Measurements from ENCODE around the gene EFCAB10.

The EFCAB10 gene

GRCh38 chr7:105581066-105581811 lies at the start of gene EFCAB10:
EFCAB10 (minus strand) TSS chr7:105581493; CDS start chr7:105581463, 30 bp downstream.
- no peaks in the 10 kb centered on the region for H3K9me3 ChIP-seq (ENCODE audit: severe bottlenecking)
- TF ChIP-seq CTCF (IDR thresholded peaks at IDR 0.05; ENCODE audit: low read depth, low read length) = no peak
- no peaks in the 10 kb centered on the region for H3K36me3 ChIP-seq
- no peak within 1 kb of the TSS for H3K27ac ChIP-seq
- peak; percentile 89 for DNase-seq
- no peaks in the 10 kb centered on the region for H3K27me3 ChIP-seq (ENCODE audit: insufficient read depth, low read depth, severe bottlenecking)
- H3K4me3 ChIP-seq (ENCODE audit: low read depth, low read length) = peak within 1 kb of the TSS; percentile 56

- H3K4me3 ChIP-seq (ENCODE audit: low read depth, low read length) = no peak overlapping the region
- DNase-seq = no peak
Observed at GRCh38 chr7:105625986-105626385, 44.7 kb upstream of the EFCAB10 start.

GRCh38 chr7:105623906-105624305 lies 42.6 kb upstream of the EFCAB10 start:
- H3K9me3 ChIP-seq (ENCODE audit: severe bottlenecking) = peaks cover 3% of the 10 kb centered on the region
- no peak overlapping the region for H3K4me3 ChIP-seq (ENCODE audit: low read depth, low read length)
- H3K36me3 ChIP-seq = peaks cover 4% of the 10 kb centered on the region
- H3K27ac ChIP-seq = no peak overlapping the region
- TF ChIP-seq CTCF (IDR thresholded peaks at IDR 0.05; ENCODE audit: low read depth, low read length) = no peak
- DNase-seq = no peak
- no peaks in the 10 kb centered on the region for H3K27me3 ChIP-seq (ENCODE audit: insufficient read depth, low read depth, severe bottlenecking)

More at GRCh38 chr7:105625986-105626385, 44.7 kb upstream of the EFCAB10 start:
- Histone ChIP-seq H3K27ac (no peak overlapping the region), H3K36me3 (peaks cover 4% of the 10 kb centered on the region), H3K27me3 (ENCODE audit: insufficient read depth, low read depth, severe bottlenecking) (no peaks in the 10 kb centered on the region), H3K9me3 (ENCODE audit: severe bottlenecking) (peaks cover 3% of the 10 kb centered on the region)
- TF ChIP-seq CTCF (IDR thresholded peaks at IDR 0.05; ENCODE audit: low read depth, low read length) = no peak

GRCh38 chr7:105623378-105623777 lies 42.1 kb upstream of the EFCAB10 start:
- Histone ChIP-seq H3K4me3 (ENCODE audit: low read depth, low read length) (no peak overlapping the region), H3K9me3 (ENCODE audit: severe bottlenecking) (peaks cover 3% of the 10 kb centered on the region), H3K27ac (no peak overlapping the region), H3K27me3 (ENCODE audit: insufficient read depth, low read depth, severe bottlenecking) (no peaks in the 10 kb centered on the region), H3K36me3 (peaks cover 4% of the 10 kb centered on the region)
- TF ChIP-seq CTCF (IDR thresholded peaks at IDR 0.05; ENCODE audit: low read depth, low read length) = no peak
- peak; percentile 33 for DNase-seq

GRCh38 chr7:105622106-105622731 lies 40.9 kb upstream of the EFCAB10 start:
- peaks cover 3% of the 10 kb centered on the region for H3K9me3 ChIP-seq (ENCODE audit: severe bottlenecking)
- H3K4me3 ChIP-seq (ENCODE audit: low read depth, low read length) = no peak overlapping the region
- peaks cover 4% of the 10 kb centered on the region for H3K36me3 ChIP-seq
- no peak for DNase-seq
- TF ChIP-seq CTCF (IDR thresholded peaks at IDR 0.05; ENCODE audit: low read depth, low read length) = no peak
- no peaks in the 10 kb centered on the region for H3K27me3 ChIP-seq (ENCODE audit: insufficient read depth, low read depth, severe bottlenecking)
- H3K27ac ChIP-seq = no peak overlapping the region

All from WERI-Rb-1 (cell line).